GM21576 (cell line): ENCODE measurements around the gene PCSK2.

Experiments used
- ATAC-seq: cut with Tn5 transposase; IDR thresholded peaks from one replicate; pipeline ENCODE4 v1.9.1; 2021; ENCODE audit warnings: mild to moderate bottlenecking, moderate library complexity; ENCODE audit not compliant: unreplicated experiment

The PCSK2 gene

GRCh38 chr20:17442588-17442987 is 215.7 kb downstream of the PCSK2 start:
- ATAC-seq = no peak

- no peak for ATAC-seq
These were observed 216.5 kb downstream of the PCSK2 start for GRCh38 chr20:17443131-17443858.

- ATAC-seq = no peak
These were observed 217.3 kb downstream of the PCSK2 start for GRCh38 chr20:17444091-17444490.

- ATAC-seq = no peak
These were observed 218.7 kb downstream of the PCSK2 start for GRCh38 chr20:17445543-17445942.

GRCh38 chr20:17446171-17446570 is 219.3 kb downstream of the PCSK2 start:
- no peak for ATAC-seq

GRCh38 chr20:17448071-17448470 is 221.2 kb downstream of the PCSK2 start:
- ATAC-seq = no peak

GRCh38 chr20:17449031-17449430 is 222.2 kb downstream of the PCSK2 start:
- ATAC-seq = no peak

GRCh38 chr20:17452441-17452840 is 225.6 kb downstream of the PCSK2 start:
- no peak for ATAC-seq

- no peak for ATAC-seq
These were observed 226.8 kb downstream of the PCSK2 start for GRCh38 chr20:17453592-17453991.

GRCh38 chr20:17456279-17456678 is 229.4 kb downstream of the PCSK2 start:
- no peak for ATAC-seq

GRCh38 chr20:17457079-17457478 is 230.2 kb downstream of the PCSK2 start:
- no peak for ATAC-seq

GRCh38 chr20:17457588-17458190 is 230.8 kb downstream of the PCSK2 start:
- no peak for ATAC-seq

- ATAC-seq = no peak
These were observed 233.3 kb downstream of the PCSK2 start for GRCh38 chr20:17460119-17460518.

GRCh38 chr20:17461941-17462340 is 235.1 kb downstream of the PCSK2 start:
- no peak for ATAC-seq

- no peak for ATAC-seq
These were observed 236.9 kb downstream of the PCSK2 start for GRCh38 chr20:17463711-17464110.

GRCh38 chr20:17465236-17465635 is 238.4 kb downstream of the PCSK2 start:
- ATAC-seq = no peak

- no peak for ATAC-seq
These were observed 239.8 kb downstream of the PCSK2 start for GRCh38 chr20:17466641-17467040.

GRCh38 chr20:17467120-17467655 is 240.3 kb downstream of the PCSK2 start:
- ATAC-seq = no peak

- no peak for ATAC-seq
These were observed 241.4 kb downstream of the PCSK2 start for GRCh38 chr20:17468073-17468840.

- ATAC-seq = no peak
These were observed 242.6 kb downstream of the PCSK2 start for GRCh38 chr20:17469246-17470030.

- no peak for ATAC-seq
These were observed 243.7 kb downstream of the PCSK2 start for GRCh38 chr20:17470521-17470920.
